H9 (cell line): ENCODE measurements around the gene CELA2B. TPM values are rescaled to one million over a fixed set of nuclear protein-coding genes. Genes with fewer than 3 reads are reported as not detected.

ENCODE experiments used
- DNase-seq: peaks from one replicate; pipeline ENCODE4 v3.0.0-alpha.2; 2017
- H2AFZ ChIP-seq: one replicate; pipeline ENCODE4 v1.6.1; 2013; ENCODE audit warnings: mild to moderate bottlenecking, low read length, control low read depth, moderate library complexity
- H2AK5ac ChIP-seq: 2 replicates; pipeline ENCODE4 v1.6.1; 2013; ENCODE audit warnings: low read length, control low read depth, mixed read lengths; ENCODE audit not compliant: insufficient read length
- H2BK120ac ChIP-seq: one replicate; pipeline ENCODE4 v1.6.1; 2013; ENCODE audit warnings: low read depth, mild to moderate bottlenecking, low read length, control low read depth, inconsistent platforms; ENCODE audit not compliant: poor library complexity, severe bottlenecking
- H2BK12ac ChIP-seq: 2 replicates; pipeline ENCODE4 v1.6.1; 2013; ENCODE audit warnings: low read length, control low read depth, mixed read lengths, low read depth; ENCODE audit not compliant: insufficient read length
- H2BK15ac ChIP-seq: 2 replicates; pipeline ENCODE4 v1.6.1; 2013; ENCODE audit warnings: low read depth, low read length, control low read depth
- H2BK20ac ChIP-seq: one replicate; pipeline ENCODE4 v1.6.1; 2013; ENCODE audit warnings: low read depth, mild to moderate bottlenecking, low read length, control low read depth, inconsistent platforms; ENCODE audit not compliant: poor library complexity, severe bottlenecking
- H2BK5ac ChIP-seq: 2 replicates; pipeline ENCODE4 v1.6.1; 2013; ENCODE audit warnings: low read length, control low read depth, mixed read lengths; ENCODE audit not compliant: insufficient read length
- H3K14ac ChIP-seq: 2 replicates; pipeline ENCODE4 v1.6.1; 2013; ENCODE audit warnings: low read length, control low read depth; ENCODE audit not compliant: insufficient read depth
- H3K18ac ChIP-seq: 2 replicates; pipeline ENCODE4 v1.6.1; 2013; ENCODE audit warnings: low read depth, mild to moderate bottlenecking, mixed read lengths, low read length, control low read depth; ENCODE audit not compliant: insufficient read length
- H3K23ac ChIP-seq: 2 replicates; pipeline ENCODE4 v1.6.1; 2013; ENCODE audit warnings: low read length, control low read depth, mixed read lengths, low read depth; ENCODE audit not compliant: insufficient read length
- H3K23me2 ChIP-seq: 2 replicates; pipeline ENCODE4 v1.6.1; 2013; ENCODE audit warnings: low read depth, mild to moderate bottlenecking, mixed read lengths, low read length, control low read depth; ENCODE audit not compliant: insufficient read length, poor library complexity, severe bottlenecking
- H3K27ac ChIP-seq: 2 replicates; pipeline ENCODE4 v1.5.1; 2013; ENCODE audit warnings: low read length, control low read depth, mixed read lengths, low read depth; ENCODE audit not compliant: insufficient read length
- H3K27me3 ChIP-seq: 2 replicates; pipeline ENCODE4 v1.6.1; 2013; ENCODE audit warnings: low read length, control low read depth, inconsistent platforms; ENCODE audit not compliant: insufficient read depth
- H3K4ac ChIP-seq: 2 replicates; pipeline ENCODE4 v1.6.1; 2013; ENCODE audit warnings: low read depth, mild to moderate bottlenecking, control low read depth, inconsistent platforms, low read length, moderate library complexity
- H3K4me1 ChIP-seq: 2 replicates; pipeline ENCODE4 v1.6.1; 2013; ENCODE audit warnings: low read length, control low read depth, inconsistent platforms; ENCODE audit not compliant: insufficient read depth
- H3K4me2 ChIP-seq: 2 replicates; pipeline ENCODE4 v1.6.1; 2013; ENCODE audit warnings: low read length, control low read depth, mixed read lengths; ENCODE audit not compliant: insufficient read length, insufficient read depth
- H3K56ac ChIP-seq: 2 replicates; pipeline ENCODE4 v1.6.1; 2013; ENCODE audit warnings: low read depth, mild to moderate bottlenecking, mixed read lengths, low read length, control low read depth; ENCODE audit not compliant: insufficient read length
- H3K79me1 ChIP-seq: 2 replicates; pipeline ENCODE4 v1.6.1; 2013; ENCODE audit warnings: low read depth, mild to moderate bottlenecking, moderate library complexity, low read length, control low read depth, inconsistent platforms; ENCODE audit not compliant: insufficient read depth, poor library complexity, severe bottlenecking
- H3K79me2 ChIP-seq: 2 replicates; pipeline ENCODE4 v1.6.1; 2013; ENCODE audit warnings: low read length, control low read depth, inconsistent platforms; ENCODE audit not compliant: insufficient read depth
- H3K9ac ChIP-seq: 2 replicates; pipeline ENCODE4 v1.6.1; 2013; ENCODE audit warnings: low read length, control low read depth, mixed read lengths; ENCODE audit not compliant: insufficient read length; ENCODE audit errors: extremely low read depth
- H3K9me3 ChIP-seq: one replicate; pipeline ENCODE4 v1.6.1; 2013; ENCODE audit warnings: low read depth, low read length, inconsistent platforms; ENCODE audit not compliant: control insufficient read depth
- H3T11ph ChIP-seq: one replicate; pipeline ENCODE4 v1.6.1; 2013; ENCODE audit warnings: mild to moderate bottlenecking, low read length, control low read depth, inconsistent platforms
- H4K20me1 ChIP-seq: one replicate; pipeline ENCODE4 v1.6.1; 2013; ENCODE audit not compliant: control insufficient read depth, insufficient read length, insufficient read depth
- H4K5ac ChIP-seq: 2 replicates; pipeline ENCODE4 v1.6.1; 2013; ENCODE audit warnings: low read depth, mild to moderate bottlenecking, mixed read lengths, low read length, control low read depth; ENCODE audit not compliant: insufficient read length
- H4K8ac ChIP-seq: replicated peaks from 2 replicates; pipeline ENCODE4 v1.6.1; 2013; ENCODE audit warnings: low read length, control low read depth, mixed read lengths, low read depth; ENCODE audit not compliant: insufficient read length
- H4K91ac ChIP-seq: 2 replicates; pipeline ENCODE4 v1.6.1; 2013; ENCODE audit warnings: low read depth, mild to moderate bottlenecking, moderate library complexity, mixed read lengths, low read length, control low read depth; ENCODE audit not compliant: insufficient read length
- H3K27ac Mint-ChIP-seq, 3 experiments: 2 replicates in 2 of 3; 3 replicates in 1 of 3; pipeline ENCODE4 v1.8.0; 2020 to 2021; ENCODE audit warnings: mixed read lengths in 3 of 3, mild to moderate bottlenecking in 1 of 3, moderate library complexity in 1 of 3
- H3K27me3 Mint-ChIP-seq: 2 replicates; pipeline ENCODE4 v1.8.0; 2021; ENCODE audit warnings: low read depth, mild to moderate bottlenecking, moderate library complexity, mixed read lengths
- H3K36me3 Mint-ChIP-seq, 3 experiments: 2 replicates in 2 of 3; 3 replicates in 1 of 3; pipeline ENCODE4 v1.8.0; 2020 to 2021; ENCODE audit warnings: low read depth in 3 of 3, mixed read lengths in 3 of 3; ENCODE audit not compliant: insufficient read depth in 1 of 3
- H3K4me1 Mint-ChIP-seq, 2 experiments: 2 replicates each; pipeline ENCODE4 v1.8.0; 2020; ENCODE audit warnings: mixed read lengths in 2 of 2
- H3K4me3 Mint-ChIP-seq, 2 experiments: 2 replicates in 1 of 2; 3 replicates in 1 of 2; pipeline ENCODE4 v1.8.0; 2020 to 2021; ENCODE audit warnings: mild to moderate bottlenecking in 2 of 2, mixed read lengths in 2 of 2, moderate library complexity in 1 of 2
- H3K9me3 Mint-ChIP-seq, 2 experiments: 2 replicates in 1 of 2; 3 replicates in 1 of 2; pipeline ENCODE4 v1.8.0; 2020; ENCODE audit warnings: mild to moderate bottlenecking in 2 of 2, mixed read lengths in 2 of 2, moderate library complexity in 1 of 2
- WGBS: extraction: QIAGEN DNeasy Blood & Tissue Kit; methylation state at CpG from one replicate; pipeline ENCODE4 v1.1.7; 2013; ENCODE audit warnings: missing lambda C conversion rate, low lambda C conversion rate, mixed read lengths; ENCODE audit not compliant: insufficient read length; ENCODE audit errors: extremely low coverage; 5-methylcytosine and 5-hydroxymethylcytosine counted together
- total RNA-seq: library from RNA; stranded (reverse); gene quantifications from 2 replicates; pipeline ENCODE4 v1.2.1, GENCODE V29; 2021
- TF ChIP-seq, protein P1 (sequence below): fragments of 200-600 bp; sonication (generic); conservative IDR thresholded peaks from 3 replicates; pipeline ENCODE4 v1.8.0; 2021; ENCODE audit warnings: antibody characterized with exemption, mild to moderate bottlenecking

CELA2B gene
- total RNA-seq, 1 experiment from 2014 or later, result not detected

DNA sequence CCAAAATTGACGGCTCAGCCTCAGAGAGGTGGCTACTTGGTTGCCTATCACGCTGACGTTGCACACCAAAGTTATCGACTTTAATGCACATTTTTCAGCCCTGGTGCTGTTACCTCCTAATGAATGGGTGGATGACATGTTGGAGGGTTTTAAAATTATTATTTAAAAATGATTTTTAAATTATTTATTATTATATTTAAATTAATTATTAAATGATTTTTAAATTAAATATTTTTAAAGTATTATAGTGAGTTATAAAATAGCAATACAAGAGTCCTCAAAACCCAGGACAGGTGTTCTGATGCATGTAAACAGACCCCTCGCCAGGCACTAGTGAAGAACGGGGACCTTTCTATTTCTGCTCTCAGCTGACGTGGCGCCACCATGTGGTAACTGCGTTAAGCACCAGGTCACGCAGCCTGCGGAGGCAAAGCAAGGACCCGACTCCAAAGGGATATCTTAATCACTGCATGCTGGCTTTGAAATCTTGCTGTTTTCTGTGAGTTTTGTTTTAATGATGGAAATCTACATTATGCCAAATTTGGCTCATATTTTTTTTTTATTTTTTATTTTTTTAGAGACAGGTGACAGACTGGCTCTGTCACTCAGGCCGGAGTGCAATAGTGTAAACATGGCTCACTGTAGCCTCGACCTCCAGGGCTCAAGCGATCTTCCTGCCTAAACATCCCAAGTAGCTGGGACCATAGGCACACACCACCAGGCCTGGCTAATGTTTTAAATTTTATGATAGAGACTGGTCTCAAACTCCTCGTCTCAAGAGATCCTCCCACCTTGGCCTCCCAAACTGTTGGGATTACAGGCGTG, 25.5 kb downstream of the CELA2B start:
- Histone ChIP-seq H4K5ac (no peak overlapping the region), H3K27me3 (no peaks in the 10 kb centered on the region), H3K14ac (no peak overlapping the region), H2BK5ac (no peak overlapping the region), H2BK12ac (no peak overlapping the region), H3K18ac (no peak overlapping the region), H2AK5ac (no peak overlapping the region), H4K8ac (no peak overlapping the region), H3K23ac (no peak overlapping the region), H4K91ac (no peak overlapping the region), H2BK20ac (no peak overlapping the region), H2BK120ac (no peak overlapping the region), H2BK15ac (no peak overlapping the region), H3K56ac (no peak overlapping the region), H3K79me1 (no peaks in the 10 kb centered on the region), H3K23me2 (no peaks in the 10 kb centered on the region), H3K27ac (no peak overlapping the region), H3K9ac (no peak overlapping the region), H2AFZ (no peak overlapping the region), H3K9me3 (no peaks in the 10 kb centered on the region), H3K4me1 (no peaks in the 10 kb centered on the region; the same call in 1 of the 2 replicates), H3T11ph (no peak overlapping the region), H3K4ac (no peak overlapping the region), H3K79me2 (no peaks in the 10 kb centered on the region), H4K20me1 (no peaks in the 10 kb centered on the region), H3K4me2 (no peak overlapping the region)
- TF ChIP-seq, protein P1, sequence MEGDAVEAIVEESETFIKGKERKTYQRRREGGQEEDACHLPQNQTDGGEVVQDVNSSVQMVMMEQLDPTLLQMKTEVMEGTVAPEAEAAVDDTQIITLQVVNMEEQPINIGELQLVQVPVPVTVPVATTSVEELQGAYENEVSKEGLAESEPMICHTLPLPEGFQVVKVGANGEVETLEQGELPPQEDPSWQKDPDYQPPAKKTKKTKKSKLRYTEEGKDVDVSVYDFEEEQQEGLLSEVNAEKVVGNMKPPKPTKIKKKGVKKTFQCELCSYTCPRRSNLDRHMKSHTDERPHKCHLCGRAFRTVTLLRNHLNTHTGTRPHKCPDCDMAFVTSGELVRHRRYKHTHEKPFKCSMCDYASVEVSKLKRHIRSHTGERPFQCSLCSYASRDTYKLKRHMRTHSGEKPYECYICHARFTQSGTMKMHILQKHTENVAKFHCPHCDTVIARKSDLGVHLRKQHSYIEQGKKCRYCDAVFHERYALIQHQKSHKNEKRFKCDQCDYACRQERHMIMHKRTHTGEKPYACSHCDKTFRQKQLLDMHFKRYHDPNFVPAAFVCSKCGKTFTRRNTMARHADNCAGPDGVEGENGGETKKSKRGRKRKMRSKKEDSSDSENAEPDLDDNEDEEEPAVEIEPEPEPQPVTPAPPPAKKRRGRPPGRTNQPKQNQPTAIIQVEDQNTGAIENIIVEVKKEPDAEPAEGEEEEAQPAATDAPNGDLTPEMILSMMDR, result peak; percentile 91
- Mint-ChIP-seq H3K27me3 (no peaks in the 10 kb centered on the region), H3K27ac (peak overlapping the region in 1 of 3 experiments; percentile 52; a peak in 2 of 7 replicates), H3K4me3 (no peak overlapping the region; a peak in 1 of 5 replicates), H3K4me1 (peaks cover 5 to 18% of the 10 kb centered on the region in 2 experiments), H3K36me3 (peaks cover 4 to 42% (median 9%) of the 10 kb centered on the region in 3 experiments), H3K9me3 (peaks cover 3% of the 10 kb centered on the region in 2 experiments; a peak in 3 of 5 replicates)
- no CpG with 5 or more reads among the region's 17 CpGs for WGBS
- peak; percentile 76 for DNase-seq
